ENCODE measurements around the gene MTMR11. TPM values are rescaled to one million over a fixed set of nuclear protein-coding genes. Genes with fewer than 3 reads are reported as not detected.

MTMR11 gene
- total and polyA plus RNA-seq, 10 of the 15 experiments (the other 5 are each of a cell fraction or from before 2014, with no cell fraction given), result 0.35 to 1.1 (median 0.73) TPM

DNA sequence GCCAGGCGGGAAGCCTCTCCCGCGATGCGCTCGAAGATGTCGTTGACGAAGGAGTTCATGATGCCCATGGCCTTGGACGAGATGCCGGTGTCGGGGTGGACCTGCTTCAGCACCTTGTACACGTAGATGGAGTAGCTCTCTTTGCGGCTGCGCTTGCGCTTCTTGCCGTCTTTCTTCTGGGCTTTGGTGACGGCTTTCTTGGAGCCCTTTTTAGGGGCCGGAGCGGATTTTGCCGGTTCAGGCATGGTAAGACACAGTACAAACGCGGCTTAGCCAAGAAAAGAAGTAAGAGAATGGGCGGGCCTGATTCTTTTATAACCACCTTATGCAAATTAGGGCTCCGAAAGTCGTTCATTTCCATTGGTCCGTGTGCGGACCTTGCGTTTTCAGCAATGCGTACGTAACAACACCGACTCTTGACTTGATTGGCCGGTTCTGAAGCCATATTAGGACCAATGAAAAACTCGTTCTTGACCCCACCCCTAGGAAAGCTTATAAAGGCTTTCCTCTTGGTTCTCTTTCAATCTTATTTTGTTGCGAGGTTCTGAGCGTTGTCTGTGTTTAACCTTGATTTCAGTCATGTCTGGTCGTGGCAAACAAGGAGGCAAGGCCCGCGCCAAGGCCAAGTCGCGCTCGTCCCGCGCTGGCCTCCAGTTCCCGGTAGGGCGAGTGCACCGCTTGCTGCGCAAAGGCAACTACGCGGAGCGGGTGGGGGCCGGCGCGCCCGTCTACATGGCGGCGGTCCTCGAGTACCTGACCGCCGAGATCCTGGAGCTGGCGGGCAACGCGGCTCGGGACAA, 50.1 kb downstream of the MTMR11 start (continued):
- TF ChIP-seq SMC3 (IDR thresholded peaks at IDR 0.05; ENCODE audit: borderline replicate concordance, low read length), result no peak
- peak; percentile 29; the same call in 1 of the 2 replicates for TF ChIP-seq SMARCA5 (IDR thresholded peaks at IDR 0.05)
- TF ChIP-seq ETV6 (conservative IDR thresholded peaks at IDR 0.05 in 1 of 2, IDR thresholded peaks at IDR 0.05 in 1 of 2; ENCODE audit: borderline replicate concordance in 1 of 2, low read depth in 1 of 2), result no peak
- TF ChIP-seq KDM1A (IDR thresholded peaks at IDR 0.05; ENCODE audit: borderline replicate concordance), result no peak
- no peak for TF ChIP-seq SUPT20H (IDR thresholded peaks at IDR 0.05; ENCODE audit: borderline replicate concordance, control insufficient read depth, low read depth, low read length)
- TF ChIP-seq TARDBP (IDR thresholded peaks at IDR 0.05; ENCODE audit: borderline replicate concordance), result no peak; the same call in 1 of the 2 replicates
- TF ChIP-seq IKZF1 (conservative IDR thresholded peaks at IDR 0.05), result 0 out of 2 replicates have a peak, but pooled peaks have one; percentile 15
- TF ChIP-seq MAX (IDR thresholded peaks at IDR 0.05; ENCODE audit: low read depth, low read length), result peak; percentile 32; the same call in 1 of the 2 replicates
- peak; percentile 95 for TF ChIP-seq BACH1 (IDR thresholded peaks at IDR 0.05; ENCODE audit: borderline replicate concordance)
- no peak; the same call in 1 of the 2 replicates for TF ChIP-seq NFIC (IDR thresholded peaks at IDR 0.05; ENCODE audit: low read depth, low read length)
- TF ChIP-seq ZBTB40 (IDR thresholded peaks at IDR 0.05; ENCODE audit: borderline replicate concordance), result no peak; the same call in none of the 2 replicates
- TF ChIP-seq, protein P1, sequence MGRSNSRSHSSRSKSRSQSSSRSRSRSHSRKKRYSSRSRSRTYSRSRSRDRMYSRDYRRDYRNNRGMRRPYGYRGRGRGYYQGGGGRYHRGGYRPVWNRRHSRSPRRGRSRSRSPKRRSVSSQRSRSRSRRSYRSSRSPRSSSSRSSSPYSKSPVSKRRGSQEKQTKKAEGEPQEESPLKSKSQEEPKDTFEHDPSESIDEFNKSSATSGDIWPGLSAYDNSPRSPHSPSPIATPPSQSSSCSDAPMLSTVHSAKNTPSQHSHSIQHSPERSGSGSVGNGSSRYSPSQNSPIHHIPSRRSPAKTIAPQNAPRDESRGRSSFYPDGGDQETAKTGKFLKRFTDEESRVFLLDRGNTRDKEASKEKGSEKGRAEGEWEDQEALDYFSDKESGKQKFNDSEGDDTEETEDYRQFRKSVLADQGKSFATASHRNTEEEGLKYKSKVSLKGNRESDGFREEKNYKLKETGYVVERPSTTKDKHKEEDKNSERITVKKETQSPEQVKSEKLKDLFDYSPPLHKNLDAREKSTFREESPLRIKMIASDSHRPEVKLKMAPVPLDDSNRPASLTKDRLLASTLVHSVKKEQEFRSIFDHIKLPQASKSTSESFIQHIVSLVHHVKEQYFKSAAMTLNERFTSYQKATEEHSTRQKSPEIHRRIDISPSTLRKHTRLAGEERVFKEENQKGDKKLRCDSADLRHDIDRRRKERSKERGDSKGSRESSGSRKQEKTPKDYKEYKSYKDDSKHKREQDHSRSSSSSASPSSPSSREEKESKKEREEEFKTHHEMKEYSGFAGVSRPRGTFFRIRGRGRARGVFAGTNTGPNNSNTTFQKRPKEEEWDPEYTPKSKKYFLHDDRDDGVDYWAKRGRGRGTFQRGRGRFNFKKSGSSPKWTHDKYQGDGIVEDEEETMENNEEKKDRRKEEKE (IDR thresholded peaks at IDR 0.05), result 0 out of 2 replicates have a peak, but pooled peaks have one; percentile 4
- peak; percentile 82 for TF ChIP-seq ZNF207 (IDR thresholded peaks at IDR 0.05; ENCODE audit: borderline replicate concordance)
- peak; percentile 52 for TF ChIP-seq MLLT1 (IDR thresholded peaks at IDR 0.05)
- no peak for TF ChIP-seq SPI1 (IDR thresholded peaks at IDR 0.05; ENCODE audit: borderline replicate concordance, insufficient read depth, low read depth, low read length)
- TF ChIP-seq WRNIP1 (IDR thresholded peaks at IDR 0.05; ENCODE audit: borderline replicate concordance, low read depth, low read length), result no peak
- TF ChIP-seq MEF2A (IDR thresholded peaks at IDR 0.05; ENCODE audit: insufficient read depth, low read depth, low read length), result peak; percentile 49; the same call in 1 of the 2 replicates
- 0 out of 2 replicates have a peak, but pooled peaks have one; percentile 21 for TF ChIP-seq E2F4 (IDR thresholded peaks at IDR 0.05; ENCODE audit: low read depth, low read length)

Measured in GM12878 (cell line).